ENCODE data around the gene PIK3AP1.

The PIK3AP1 gene

DNA sequence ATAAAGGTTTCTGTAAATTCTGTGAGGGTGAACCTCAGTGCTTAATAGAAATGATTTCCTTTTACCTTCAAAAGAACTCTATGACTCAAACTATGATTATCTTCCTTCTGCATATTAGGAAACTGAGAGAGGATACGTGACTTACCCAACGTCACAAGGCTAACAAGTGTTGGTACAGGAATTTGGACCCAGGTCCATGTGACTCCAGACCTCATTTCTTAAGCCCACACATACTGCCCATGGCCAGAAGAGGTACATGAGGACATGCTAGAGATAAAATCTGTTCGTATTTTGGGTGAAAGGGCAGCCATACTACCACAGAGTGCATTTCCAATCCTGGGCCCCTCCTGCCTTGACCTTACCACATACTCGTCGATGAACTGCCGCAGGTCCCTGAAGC is 72.0 kb downstream of the PIK3AP1 start:
- in situ Hi-C loops (cut with HindIII; ENCODE audit: low sequenced_read_pairs) = no loop called here

DNA sequence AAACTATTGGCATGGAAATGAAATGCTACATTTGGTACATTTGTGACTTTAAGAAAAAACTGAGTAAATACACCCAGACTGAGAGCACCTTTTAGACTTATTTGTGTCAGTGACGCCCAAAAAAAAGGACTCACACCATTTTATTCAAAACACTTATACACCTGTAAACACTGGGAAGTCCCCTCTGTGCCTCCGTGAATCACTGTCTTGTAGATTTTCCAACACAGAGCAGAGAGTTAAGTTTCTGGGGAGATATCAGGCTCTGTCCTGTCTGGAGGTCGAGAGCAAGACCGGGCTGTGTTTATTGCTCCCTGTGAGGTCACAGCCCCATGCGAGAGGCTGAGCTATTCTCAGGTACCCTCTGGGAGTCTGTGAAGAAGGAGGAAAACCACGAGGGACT is 72.8 kb downstream of the PIK3AP1 start:
- in situ Hi-C loops (cut with HindIII; ENCODE audit: low sequenced_read_pairs) = no loop called here

DNA sequence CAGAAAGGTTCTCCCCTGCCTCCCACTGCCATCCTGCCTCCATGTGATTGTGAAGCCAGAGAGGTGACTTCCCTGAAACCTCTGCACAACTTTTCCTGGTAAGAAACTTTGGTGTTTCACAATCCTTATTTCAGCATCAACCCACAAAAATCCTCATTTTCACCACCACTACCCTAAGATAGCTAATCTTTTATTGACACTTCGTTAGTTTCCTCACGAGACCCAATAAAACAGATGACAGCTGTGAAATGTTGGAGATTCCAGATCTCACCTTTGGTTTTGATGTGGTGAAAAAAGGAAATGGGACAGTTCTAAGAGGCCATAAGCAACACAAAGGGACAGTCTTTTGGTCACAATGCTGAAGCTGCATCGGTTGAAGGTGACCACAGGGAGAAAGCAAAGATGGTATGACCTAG is 73.6 kb downstream of the PIK3AP1 start:
- in situ Hi-C loops (cut with HindIII; ENCODE audit: low sequenced_read_pairs) = no loop called here

DNA sequence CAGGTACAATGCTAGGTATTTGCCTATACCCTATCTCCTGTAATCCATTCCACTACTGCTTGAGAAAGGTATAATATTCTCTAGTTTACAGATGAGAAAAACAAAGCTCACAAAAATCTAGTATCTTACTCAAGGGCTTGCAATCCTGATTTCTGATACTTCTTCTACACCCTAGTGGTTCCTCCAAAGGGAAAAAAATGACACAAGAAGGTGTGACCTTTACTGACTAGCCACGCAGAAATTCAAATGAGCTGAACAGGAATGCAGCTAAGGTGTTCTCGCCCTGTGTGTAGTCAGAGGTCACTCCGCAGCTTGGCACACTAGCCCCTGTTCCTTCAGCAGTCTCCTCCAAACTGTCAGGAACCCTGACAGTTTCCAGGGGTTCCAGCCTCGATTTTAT is 74.0 kb downstream of the PIK3AP1 start:
- in situ Hi-C loops (cut with HindIII; ENCODE audit: low sequenced_read_pairs) = no loop called here

DNA sequence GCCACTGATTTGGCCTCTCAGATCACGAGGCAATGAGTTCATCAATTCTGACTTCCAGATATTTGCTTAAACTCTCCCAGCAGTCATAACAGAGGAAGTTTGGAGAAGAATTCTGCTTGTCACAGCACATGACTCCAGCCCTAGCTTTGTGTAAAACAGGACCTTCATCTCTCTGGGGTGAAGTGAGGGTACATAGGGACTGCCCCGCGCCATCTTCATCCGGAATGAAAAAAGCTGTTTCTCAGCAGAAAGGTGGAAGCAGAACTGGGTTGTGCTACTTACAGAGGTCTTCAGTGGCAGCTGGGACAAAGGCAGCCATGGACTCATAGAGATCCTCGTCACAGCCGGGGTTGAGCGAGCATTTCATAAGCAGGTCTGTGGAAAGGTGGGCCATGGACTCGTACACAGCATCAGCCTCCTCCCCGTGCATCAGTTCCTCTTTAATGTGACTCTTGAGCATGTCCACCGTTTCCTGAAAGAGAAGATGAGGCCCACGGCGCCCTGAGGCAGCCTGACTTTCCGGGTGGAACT is 75.1 kb downstream of the PIK3AP1 start:
- in situ Hi-C loops (cut with HindIII; ENCODE audit: low sequenced_read_pairs) = no loop called here

DNA sequence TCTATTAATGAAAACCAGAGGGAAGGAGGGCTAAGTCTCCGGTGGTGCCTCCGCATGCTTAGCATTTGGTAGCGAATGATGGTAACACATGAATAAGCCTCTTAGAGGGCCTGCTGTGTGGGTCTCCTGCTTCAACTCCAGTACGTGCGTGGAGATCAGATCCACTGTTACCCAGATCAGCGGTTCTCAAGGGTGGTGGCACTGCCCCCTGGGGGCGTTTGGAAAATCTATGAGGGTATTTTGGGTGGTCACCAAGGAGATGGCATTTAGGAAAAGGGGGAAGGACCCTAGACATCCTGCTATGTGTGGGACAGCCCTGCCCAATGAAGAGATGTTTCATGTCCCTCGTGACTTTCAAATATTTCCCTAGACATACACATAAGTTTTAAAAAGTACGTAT is 76.4 kb downstream of the PIK3AP1 start:
- in situ Hi-C loops (cut with HindIII; ENCODE audit: low sequenced_read_pairs) = no loop called here

DNA sequence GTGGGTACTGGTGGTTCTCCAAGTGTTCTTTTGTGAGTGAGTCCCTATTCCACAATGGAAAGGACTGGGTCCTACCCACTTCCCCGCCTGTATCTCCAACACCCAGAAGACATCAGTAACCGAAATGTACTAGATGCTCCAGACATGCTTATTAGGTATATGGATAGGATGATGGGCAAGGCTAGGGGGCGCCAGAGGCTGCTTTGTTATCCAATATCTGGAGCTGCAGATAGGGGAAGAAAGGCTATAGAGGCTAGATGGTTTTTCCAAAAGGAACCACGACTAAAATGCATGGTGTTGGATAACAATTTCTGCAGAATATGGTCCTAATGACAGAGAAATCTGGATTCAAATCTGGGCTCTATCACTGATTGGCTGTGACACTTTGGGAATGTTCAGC is 77.3 kb downstream of the PIK3AP1 start:
- in situ Hi-C loops (cut with HindIII; ENCODE audit: low sequenced_read_pairs) = no loop called here

DNA sequence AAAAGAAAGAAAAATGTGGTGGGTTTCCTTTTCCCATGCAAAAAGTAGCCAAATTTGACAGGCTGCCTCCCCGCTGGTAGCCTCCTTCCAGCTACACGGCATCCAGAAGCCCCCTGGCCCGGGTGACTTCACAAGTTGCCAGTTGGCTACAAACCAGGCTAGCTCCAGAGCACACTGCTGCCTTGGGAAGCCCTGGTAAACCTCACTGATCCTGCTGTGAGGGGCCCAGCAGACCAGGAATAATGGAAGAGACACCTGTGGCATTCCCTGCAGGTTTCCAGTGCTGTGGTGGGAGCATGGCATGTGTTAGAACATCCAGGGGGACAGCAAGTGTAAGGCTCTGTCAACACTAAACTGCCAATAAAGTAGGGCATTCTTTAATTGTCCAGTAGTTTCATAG is 77.8 kb downstream of the PIK3AP1 start:
- in situ Hi-C loops (cut with HindIII; ENCODE audit: low sequenced_read_pairs) = no loop called here

DNA sequence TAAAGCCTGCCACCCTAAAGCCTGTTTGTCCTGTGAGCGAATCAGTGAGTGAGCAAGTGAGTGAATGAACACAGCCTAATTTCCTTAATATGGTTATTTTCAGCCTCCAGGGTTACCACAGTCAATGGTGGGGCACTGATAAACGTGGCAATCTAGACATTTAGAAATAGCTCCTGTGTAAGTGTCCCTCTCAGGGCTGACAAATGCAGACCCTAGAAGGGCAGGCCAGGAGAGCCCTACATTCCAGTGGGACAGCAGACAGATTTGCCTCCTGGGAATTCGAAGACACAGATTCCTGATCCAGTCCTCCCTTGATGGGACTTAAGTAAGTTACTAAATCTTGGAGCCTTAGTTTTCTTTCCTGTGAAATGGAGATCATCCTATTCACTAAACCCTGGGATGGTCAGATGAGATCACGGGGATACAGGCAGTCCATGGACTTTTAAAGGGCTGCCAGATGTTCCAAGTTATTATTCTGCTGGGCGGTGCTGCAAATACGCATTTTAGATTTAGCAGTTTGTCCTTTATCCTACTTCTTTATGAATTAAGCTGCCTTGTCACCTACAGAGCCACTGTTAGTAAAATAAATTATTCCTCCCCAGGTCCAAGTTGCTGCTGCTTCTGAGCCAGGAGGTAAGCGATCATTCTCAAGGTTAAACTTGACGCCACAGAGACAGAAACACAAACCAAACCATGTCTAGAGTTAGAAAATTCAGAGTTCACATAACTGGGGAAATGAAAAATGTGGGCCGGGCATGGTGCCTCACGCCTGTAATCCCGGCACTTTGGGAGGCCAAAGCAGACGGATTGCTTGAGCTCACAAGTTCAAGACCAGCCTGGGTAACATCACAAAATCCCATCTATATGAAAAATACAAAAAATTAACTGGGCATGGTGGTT is 78.7 kb downstream of the PIK3AP1 start:
- in situ Hi-C loops (cut with HindIII; ENCODE audit: low sequenced_read_pairs) = no loop called here

DNA sequence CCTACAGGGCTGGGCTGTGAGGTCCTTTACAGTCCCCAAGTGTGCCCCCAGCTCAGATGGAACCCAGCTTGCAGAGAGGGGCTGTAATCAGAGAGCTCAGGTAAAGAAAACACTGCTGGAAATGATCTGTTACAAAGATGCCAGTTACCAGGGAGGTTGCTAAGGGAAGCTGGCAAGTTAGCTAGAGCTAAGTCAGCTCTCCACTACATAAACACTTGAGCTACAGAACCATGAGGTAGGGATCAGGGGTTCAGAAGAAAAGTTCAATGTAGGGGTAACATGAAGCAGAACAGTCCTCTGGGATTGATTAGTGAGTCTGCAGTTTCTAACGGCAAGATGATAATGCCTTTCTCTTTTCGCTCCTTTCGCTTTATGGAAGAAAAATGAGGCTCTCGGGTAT is 80.4 kb downstream of the PIK3AP1 start:
- in situ Hi-C loops (cut with HindIII; ENCODE audit: low sequenced_read_pairs) = no loop called here

DNA sequence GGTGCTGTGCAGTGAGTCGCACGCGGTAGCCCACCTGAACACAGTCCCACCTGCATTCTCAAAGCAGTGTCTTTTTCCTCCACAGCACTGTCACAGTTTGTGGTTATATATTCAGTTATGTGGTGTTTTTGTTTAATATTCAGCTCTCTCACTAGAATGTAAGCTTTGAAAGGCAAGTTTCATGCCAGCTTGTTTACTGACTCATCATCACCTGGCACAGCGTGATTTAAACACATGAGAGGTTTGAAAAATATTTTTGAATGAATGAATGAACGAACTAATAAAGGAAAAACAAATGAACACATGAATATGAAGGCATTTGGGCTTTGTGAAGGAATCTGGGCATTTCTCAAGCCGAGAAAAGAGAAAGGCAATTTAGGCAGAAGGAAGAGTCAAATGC is 81.6 kb downstream of the PIK3AP1 start:
- in situ Hi-C loops (cut with HindIII; ENCODE audit: low sequenced_read_pairs) = no loop called here

DNA sequence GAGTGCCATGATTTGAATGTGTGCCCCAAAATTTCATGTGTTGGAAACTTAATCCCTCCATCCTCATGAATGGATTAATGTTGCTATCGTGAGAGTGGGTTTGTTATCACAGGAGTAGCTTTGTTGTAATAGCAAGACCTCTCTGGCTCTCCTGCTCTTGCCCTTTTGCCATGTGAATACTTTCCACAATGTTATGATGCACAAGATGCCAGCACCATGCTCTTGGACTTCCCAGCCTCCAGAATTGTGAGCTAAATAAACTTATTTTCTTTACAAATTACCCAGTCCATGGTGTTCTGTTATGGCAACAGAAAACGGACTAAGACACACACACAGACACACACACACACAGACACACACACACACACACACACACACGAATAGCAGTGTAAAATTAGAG is 82.2 kb downstream of the PIK3AP1 start:
- in situ Hi-C loops (cut with HindIII; ENCODE audit: low sequenced_read_pairs) = no loop called here

DNA sequence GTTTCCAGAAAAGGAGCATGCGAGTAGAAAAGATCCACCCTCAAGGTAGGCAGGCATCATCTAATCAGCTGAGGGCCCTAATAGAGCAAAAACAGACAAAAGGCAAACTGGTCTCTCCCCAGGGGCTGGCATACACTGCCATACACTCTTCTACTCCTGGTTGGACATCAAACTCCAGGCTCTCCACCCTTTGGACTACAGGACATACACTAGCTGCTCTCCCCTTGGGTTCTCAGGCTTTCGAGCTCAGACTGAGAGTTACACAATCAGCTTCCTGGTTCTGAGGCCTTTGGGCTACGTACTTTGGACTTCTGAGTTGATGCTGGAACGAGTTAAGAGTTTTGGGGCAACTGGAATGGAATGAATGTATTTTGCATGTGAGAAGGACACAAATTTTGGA is 82.6 kb downstream of the PIK3AP1 start:
- in situ Hi-C loops (cut with HindIII; ENCODE audit: low sequenced_read_pairs) = no loop called here

DNA sequence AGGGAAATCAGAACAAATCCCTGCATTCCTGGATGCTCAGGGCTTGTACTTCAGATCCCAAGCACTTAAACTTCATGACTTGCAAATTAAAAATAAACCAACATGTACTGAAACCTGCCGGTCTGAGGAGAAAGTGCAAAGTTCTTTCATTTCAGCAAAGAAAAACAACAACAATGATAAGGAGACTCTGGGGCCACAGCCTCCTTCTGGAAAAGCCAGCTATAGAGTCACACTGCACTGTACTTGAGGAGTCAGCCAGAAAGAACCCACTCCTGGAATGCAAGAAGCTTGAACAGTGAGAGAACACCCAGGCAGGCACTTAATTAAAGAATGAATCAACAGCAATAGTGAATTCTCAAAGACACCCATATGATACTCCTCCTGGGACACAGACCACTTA is 83.8 kb downstream of the PIK3AP1 start:
- in situ Hi-C loops (cut with HindIII; ENCODE audit: low sequenced_read_pairs) = no loop called here

DNA sequence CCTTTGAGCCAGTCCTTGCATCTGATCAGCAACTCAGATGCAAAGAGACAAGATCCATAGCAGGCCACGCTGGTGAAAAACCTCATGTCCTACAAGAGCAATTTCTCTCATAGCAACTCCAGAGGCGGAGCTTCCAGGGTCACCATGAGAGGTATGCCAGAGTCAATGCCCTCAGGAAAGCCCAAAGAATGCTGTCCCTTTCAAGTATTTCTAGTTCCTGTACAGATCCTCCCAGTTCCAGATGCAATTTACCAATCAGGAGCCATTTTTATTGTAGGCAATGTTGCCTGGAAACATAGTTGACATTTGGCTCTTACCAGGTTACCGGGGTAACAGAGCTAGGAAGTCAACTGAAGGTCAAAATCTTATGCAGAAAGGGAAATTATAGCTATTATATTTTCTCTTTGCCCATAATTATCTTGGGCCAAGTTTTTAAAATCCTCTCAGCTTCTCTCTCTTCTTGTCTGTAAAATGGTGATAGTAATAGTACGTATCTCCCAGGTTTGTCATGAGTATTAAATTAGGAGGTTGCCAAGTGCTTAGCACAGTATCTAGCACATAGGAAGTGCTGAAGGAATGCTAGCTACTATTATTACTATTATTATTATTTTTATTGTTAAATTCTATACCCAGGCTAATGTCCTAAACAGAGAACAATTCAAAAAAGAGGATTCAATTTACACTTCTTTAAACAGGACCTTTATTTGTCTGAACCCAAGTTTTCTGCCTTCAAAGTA is 87.2 kb downstream of the PIK3AP1 start:
- in situ Hi-C loops (cut with HindIII; ENCODE audit: low sequenced_read_pairs) = no loop called here

DNA sequence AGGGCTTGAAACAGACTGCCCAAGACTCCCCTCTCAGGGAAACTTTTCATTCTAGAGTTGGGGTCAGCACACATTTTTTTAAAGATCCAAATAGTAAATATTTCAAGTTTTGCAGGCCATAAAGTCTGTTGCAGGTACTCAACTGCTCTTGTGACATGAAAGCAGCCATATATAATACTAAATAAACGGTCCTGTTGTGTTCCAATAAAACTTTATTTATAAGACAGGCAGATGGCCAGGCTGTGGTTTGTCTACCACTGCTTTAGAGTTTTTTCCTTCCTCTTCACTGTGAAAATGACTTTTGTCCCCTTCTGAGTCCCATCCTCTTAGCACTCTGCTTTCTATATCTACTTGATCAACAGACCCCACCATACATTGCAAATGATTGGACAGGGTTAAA is 93.0 kb downstream of the PIK3AP1 start:
- in situ Hi-C loops (cut with HindIII; ENCODE audit: low sequenced_read_pairs) = no loop called here

DNA sequence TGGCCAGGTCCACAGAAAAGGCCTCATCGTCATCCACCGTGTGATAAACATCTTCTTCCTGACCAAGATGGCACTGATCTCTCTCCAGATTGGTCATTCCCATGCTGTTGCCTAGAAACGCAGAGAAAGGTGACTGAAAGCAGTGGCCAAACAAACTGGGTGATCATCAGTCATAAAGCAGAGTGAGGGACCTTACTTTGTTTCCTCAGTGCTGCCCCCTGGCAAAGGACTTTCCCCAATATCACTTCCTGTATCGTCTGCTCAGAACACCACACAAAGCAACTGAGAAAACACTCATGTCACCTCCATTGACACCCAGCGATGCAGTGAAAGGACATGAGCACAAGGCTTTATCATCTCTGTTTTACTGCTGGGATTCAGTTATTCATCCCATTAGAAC is 93.5 kb downstream of the PIK3AP1 start:
- in situ Hi-C loops (cut with HindIII; ENCODE audit: low sequenced_read_pairs) = no loop called here

DNA sequence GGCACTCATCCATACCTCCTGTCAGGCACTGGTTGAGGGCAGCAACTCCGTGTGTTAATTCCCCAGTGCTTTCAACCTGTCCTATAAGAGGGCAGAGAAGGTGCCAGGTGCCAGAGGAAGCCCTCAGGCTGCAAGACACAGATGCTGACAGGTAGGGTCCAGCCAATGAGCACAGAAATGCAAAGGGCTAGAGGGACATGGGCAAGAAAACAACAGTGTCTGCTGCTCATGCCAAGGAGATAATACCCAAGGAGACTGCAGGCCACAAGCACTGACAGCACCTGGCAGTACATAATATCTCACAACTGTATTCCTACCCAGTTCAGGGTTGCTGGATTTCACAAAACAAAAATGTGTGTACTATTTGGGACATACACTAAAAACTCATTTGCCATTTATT is 95.1 kb downstream of the PIK3AP1 start:
- in situ Hi-C loops (cut with HindIII; ENCODE audit: low sequenced_read_pairs) = no loop called here

DNA sequence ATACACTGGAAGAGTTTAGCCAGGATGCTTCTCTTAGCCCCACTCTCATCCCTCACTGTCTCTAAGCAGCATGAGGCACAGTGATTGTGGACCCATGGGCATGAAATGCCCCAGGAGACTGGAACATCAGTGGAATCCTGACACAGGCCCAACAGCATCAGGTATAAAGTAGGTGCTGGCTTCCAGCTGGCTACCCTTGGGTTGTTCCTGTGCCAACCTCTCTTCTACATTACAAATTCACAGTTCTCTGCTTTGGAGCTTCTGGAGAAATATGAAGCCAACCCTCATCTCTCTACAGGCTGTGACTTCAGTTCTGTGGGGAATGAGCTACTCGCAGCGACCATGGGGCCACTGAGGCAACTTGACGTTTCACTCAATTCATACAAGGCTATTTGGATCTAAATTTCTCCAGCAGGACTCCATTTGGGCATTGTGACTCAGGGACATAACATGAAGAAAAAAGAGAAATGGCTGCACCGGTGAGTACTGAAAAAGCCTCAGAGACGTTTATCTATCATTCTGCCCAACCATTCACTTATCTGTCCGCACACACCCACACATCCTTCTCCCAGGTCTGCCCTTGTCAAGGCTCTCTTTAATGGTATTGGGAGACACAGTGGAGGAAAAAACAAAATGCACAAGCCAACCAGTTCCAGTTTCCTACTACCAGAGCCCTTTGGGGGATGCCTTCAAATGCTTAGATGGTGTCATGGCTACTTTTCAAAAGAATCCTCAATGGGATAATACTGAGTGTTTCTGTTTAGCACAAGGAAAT is 98.1 kb downstream of the PIK3AP1 start:
- in situ Hi-C loops (cut with HindIII; ENCODE audit: low sequenced_read_pairs) = no loop called here

DNA sequence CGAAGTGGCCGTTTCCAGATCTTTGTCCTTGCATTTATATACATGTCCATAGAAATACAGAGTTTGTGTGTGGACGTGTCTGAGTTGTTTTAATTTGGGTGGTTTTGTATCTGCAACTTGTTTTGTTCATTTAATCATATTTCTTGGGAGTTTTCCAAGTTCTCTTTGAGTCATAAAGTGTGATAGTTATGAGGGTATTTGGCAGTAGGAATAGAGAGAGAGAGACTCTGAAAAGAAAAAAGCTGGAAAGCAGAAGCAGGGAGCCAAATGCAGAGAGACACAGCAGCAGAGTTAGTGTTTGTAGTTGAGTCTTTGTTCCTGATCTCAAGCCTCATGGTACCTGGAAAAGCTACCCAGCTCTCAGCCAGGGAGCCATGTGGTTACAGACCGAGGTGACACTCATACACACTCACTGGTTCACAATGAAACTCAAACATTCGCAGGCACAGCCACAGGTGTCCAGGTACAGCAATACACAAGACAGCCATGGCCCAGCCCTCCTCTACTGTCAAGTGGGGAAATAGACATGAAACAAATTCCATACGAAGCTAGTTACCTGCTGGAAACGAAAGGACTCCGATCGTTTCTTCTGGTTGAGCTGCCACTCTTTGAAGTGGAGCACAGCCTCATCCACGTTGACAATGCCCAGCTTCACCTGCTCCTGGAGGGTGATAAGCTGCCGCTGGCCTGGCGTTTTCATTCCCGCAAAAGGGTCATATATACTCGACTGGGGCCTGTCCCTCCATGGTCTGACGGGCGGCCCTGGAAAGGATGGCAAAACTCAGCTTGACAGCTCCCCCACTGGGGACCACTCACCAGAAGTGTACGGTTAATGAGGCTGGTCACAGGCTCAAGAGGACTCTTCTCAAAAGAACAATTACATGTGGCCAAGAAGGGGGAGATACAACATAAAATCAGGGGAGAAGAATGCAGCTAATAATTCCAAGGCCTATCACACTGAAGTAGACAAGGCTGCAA is 100.2 kb downstream of the PIK3AP1 start:
- in situ Hi-C loops (cut with HindIII; ENCODE audit: low sequenced_read_pairs) = loop anchor here (5.0 kb wide), 1 partner anchor 62 kb away; no protein-coding TSS in a partner anchor

All from endothelial cell of hepatic sinusoid (primary cell).